COLO668 (cell line): ENCODE measurements around the gene TEX19.
"Not testable (repeated sequence)": the region's sequence is repeated elsewhere in the genome, so short reads cannot be mapped to it uniquely, and the experiment has no call there.

Source experiments
- DNase-seq: peaks from one replicate; lab custom pipeline; 2025; ENCODE audit not compliant: unreplicated experiment; lab: John Stamatoyannopoulos, UW

The TEX19 gene

DNA sequence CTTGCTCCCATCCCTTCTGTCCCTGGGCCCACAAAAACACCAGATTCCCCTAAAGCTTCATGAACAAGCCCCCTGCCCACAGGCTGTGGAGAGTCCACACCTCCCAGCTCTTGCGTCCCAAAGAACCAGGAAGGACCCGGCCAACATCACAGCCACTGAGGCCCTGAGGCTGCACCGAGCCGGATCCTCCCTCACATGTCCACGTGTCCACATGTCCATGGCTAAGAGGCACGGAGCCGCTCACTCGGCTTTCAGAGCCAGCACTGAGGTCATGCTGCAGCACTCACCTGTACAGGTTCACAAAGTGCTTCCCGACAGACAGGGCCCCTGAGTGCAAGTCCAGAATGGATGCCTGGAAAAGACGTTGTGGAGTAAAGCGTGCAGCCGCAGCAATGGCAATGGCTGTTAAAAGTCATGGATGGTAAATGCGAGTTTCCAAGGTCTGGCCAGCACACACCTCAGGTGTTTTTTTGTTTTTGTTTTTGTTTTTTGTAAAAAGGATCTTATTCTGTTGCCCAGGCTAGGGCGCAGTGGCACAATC is 47.2 kb downstream of the TEX19 start:
- DNase-seq: no peak

- no peak for DNase-seq
Observed at GRCh38 chr17:82407255-82407654, 48.2 kb downstream of the TEX19 start.

- no peak for DNase-seq
Observed at GRCh38 chr17:82408288-82408937, 49.4 kb downstream of the TEX19 start.

GRCh38 chr17:82408938-82409318 is 49.9 kb downstream of the TEX19 start:
- no peak for DNase-seq

DNA sequence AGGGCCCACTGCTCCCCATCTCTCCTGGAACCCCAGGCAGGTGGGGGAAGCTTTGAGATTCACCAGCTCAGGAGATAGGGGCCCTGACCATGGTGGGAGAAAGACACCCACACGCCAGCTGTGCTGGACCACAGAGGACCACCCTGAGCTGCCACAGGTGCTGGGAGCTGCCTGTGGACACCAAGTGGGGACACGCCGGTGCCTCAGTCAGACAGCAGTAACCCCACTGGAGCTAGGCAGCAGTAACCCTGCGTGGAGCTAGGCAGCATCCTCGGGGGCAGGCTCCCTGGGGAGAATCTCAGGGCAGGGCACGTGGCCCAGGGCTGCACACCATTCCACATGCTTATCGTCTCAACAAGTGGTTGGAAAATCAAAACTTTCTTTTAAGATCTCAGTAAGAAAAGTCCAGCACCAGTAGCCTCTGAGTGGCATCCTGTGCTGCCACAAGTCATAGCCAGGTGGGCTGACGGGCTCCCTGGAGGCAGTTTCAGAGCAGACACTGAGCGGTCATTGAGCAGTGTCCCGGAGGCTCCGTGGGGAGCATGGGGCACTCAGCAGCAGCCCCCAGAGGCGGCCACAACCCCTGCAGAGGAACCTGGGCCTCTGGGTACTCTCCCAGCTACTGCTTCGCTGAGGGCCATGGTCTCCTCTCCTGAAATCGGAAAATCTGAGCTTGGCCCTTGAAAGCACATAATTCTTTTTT is 51.1 kb downstream of the TEX19 start:
- DNase-seq: no peak

DNA sequence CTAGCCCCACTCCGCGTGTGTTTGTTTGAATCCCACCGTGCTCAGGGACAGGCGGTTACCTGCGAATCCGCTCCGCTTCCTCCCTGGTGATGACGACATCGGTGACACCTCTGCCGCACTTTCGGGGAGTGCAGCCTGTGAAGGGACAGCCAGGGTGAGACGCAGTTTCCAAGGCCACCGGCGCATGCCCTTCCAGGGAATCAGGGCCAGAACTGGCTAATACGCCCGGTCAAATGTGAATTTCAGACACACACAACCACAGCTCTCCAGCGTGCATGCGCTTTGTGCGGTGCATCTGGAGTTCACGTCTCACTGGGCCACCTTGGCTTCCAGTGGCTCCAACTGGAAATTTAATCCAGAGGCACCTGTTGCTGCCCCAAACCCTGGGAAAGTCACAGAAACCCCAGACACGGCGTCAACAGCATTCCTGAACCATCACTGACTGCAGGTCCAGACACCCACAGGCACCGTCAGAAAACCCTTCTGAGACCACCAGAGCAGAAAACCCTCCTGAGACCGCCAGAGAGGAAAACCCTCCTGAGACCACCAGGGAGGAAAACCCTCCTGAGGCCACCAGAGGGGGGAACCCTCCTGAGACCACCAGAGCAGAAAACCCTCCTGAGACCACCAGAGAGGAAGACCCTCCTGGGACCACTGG is 52.5 kb downstream of the TEX19 start:
- no peak for DNase-seq

GRCh38 chr17:82412081-82412480 is 53.0 kb downstream of the TEX19 start:
- not testable (repeated sequence) for DNase-seq

GRCh38 chr17:82412535-82413520 is 53.8 kb downstream of the TEX19 start:
- peak; percentile 57 for DNase-seq
